ENCODE data around the gene FMO4. TPM values are rescaled to one million over a fixed set of nuclear protein-coding genes. Genes with fewer than 3 reads are reported as not detected.

The FMO4 gene
- total and polyA plus RNA-seq, 2 of the 13 experiments (the other 11 are each of a cell fraction or from before 2014, with no cell fraction given), result 0.07 to 0.29 TPM

- TF ChIP-seq ZBTB10 (CRISPR knock-in tag; IDR thresholded peaks at IDR 0.05; ENCODE audit: borderline replicate concordance), result no peak
Measured at GRCh38 chr1:171313319-171313834, 606 bp upstream of the FMO4 start (continued).

GRCh38 chr1:171329251-171329650 lies 15.3 kb downstream of the FMO4 start:
- no peak for ATAC-seq
- BruUV-seq (replicated peaks), result no TSS peak
- WGBS (ENCODE audit: low lambda C conversion rate), result 24% methylated on average over 7 of the region's 7 CpGs
- ChIA-PET CTCF (ENCODE audit: low intra/inter-chr PET ratio, low total read pairs) (no interaction called here), POLR2A (no interaction called here)
- no peak for FAIRE-seq
- no peaks in the 10 kb centered on the region for H3K4me1 ChIP-seq (ENCODE audit: insufficient read depth, low read length)
- in situ Hi-C loops (cut with HindIII; ENCODE audit: extremely low pct_ligation_motif_present, low pct_unique_long_range_greater_than_20kb), result no loop called here
- no peak overlapping the region for H3K4me2 ChIP-seq (ENCODE audit: low read depth, low read length)
- H3K9ac ChIP-seq (ENCODE audit: insufficient read depth, low read depth, low read length), result no peak overlapping the region
- intact Hi-C loops (cut with micrococcal nuclease; ENCODE audit: unreplicated experiment), result no loop called here
- no peaks in the 10 kb centered on the region for H3K79me2 ChIP-seq (ENCODE audit: insufficient read depth, low read length)
- no peaks in the 10 kb centered on the region for H3K36me3 ChIP-seq (replicated peaks in 1 of 2; ENCODE audit: control insufficient read depth in 1 of 2, insufficient read depth in 2 of 2, low read length in 2 of 2)
- H3K27ac ChIP-seq (ENCODE audit: extremely low read length, insufficient read depth, low read length), result no peak overlapping the region
- peaks cover 3% of the 10 kb centered on the region; the same call in 1 of the 2 replicates for H3K9me3 ChIP-seq (ENCODE audit: low read length)
- H3K27me3 ChIP-seq (ENCODE audit: control insufficient read depth in 1 of 2, insufficient read depth in 2 of 2, low read length in 2 of 2), result no peaks in the 10 kb centered on the region
- H2AFZ ChIP-seq (ENCODE audit: low read length), result no peak overlapping the region
- no peak for DNase-seq (ENCODE audit: low spot score)
- no peaks in the 10 kb centered on the region for H4K20me1 ChIP-seq (ENCODE audit: insufficient read depth, low read length)
- no peak overlapping the region for H3K4me3 ChIP-seq (replicated peaks in 1 of 3; ENCODE audit: insufficient read depth in 1 of 3, low read depth in 2 of 3, low read length in 3 of 3)
- TF ChIP-seq TBP (CRISPR knock-in tag; IDR thresholded peaks at IDR 0.05), result no peak
- no peak for TF ChIP-seq ZNF451 (CRISPR knock-in tag; IDR thresholded peaks at IDR 0.05)
- no peak for TF ChIP-seq SOX5 (CRISPR knock-in tag; IDR thresholded peaks at IDR 0.05; ENCODE audit: borderline replicate concordance)
- no peak for TF ChIP-seq GPN1 (CRISPR knock-in tag; IDR thresholded peaks at IDR 0.05; ENCODE audit: borderline replicate concordance)
- TF ChIP-seq MAF1 (CRISPR knock-in tag; IDR thresholded peaks at IDR 0.05; ENCODE audit: borderline replicate concordance), result no peak
- no peak for TF ChIP-seq E2F2 (CRISPR knock-in tag; IDR thresholded peaks at IDR 0.05; ENCODE audit: borderline replicate concordance)
- TF ChIP-seq DMTF1 (CRISPR knock-in tag; IDR thresholded peaks at IDR 0.05), result no peak
- no peak for TF ChIP-seq RERE (CRISPR knock-in tag; IDR thresholded peaks at IDR 0.05; ENCODE audit: low read depth)
- TF ChIP-seq ZNF431 (CRISPR knock-in tag; IDR thresholded peaks at IDR 0.05; ENCODE audit: borderline replicate concordance, low read depth), result no peak
- no peak for TF ChIP-seq NCOA1 (CRISPR knock-in tag; IDR thresholded peaks at IDR 0.05)
- TF ChIP-seq KDM6A (CRISPR knock-in tag; IDR thresholded peaks at IDR 0.05; ENCODE audit: low read depth), result no peak

All from HepG2 (cell line).